PC-9 (cell line): ENCODE results near the gene CBX5. TPM values are rescaled to one million over a fixed set of nuclear protein-coding genes. Genes with fewer than 3 reads are reported as not detected.
"Not testable (repeated sequence)": the region's sequence is repeated elsewhere in the genome, so short reads cannot be mapped to it uniquely, and the experiment has no call there.

Experiments used
- BruUV-seq: library from RNA; stranded (reverse); fragments of 400-500 nt; replicated peaks from 2 replicates; lab custom pipeline; 2021; lab: Mats Ljungman, UMichigan
- CTCF ChIA-PET: fragments of 300-600 bp; sonication (Branson Sonifier 250); formaldehyde crosslinking; loops from one replicate; lab custom pipeline; 2022; ENCODE audit warnings: antibody characterized with exemption; lab: Charles Lee
- POLR2A ChIA-PET: fragments of 300-600 bp; sonication (Branson Sonifier 250); formaldehyde crosslinking; loops from one replicate; lab custom pipeline; 2022; ENCODE audit warnings: antibody characterized with exemption; ENCODE audit not compliant: unreplicated experiment; lab: Charles Lee
- DNase-seq, 2 experiments: peaks; one replicate each; pipeline versions ENCODE4 v3.0.0 to v3.0.0-alpha.2; 2015 to 2022; ENCODE audit warnings: mixed read lengths in 1 of 2
- H2AFZ ChIP-seq: fragments of 200-600 bp; sonication (generic); 2 replicates; pipeline ENCODE4 v1.8.1; 2017; ENCODE audit warnings: antibody characterized with exemption
- H3F3A ChIP-seq: fragments of 200-600 bp; sonication (generic); 2 replicates; pipeline ENCODE4 v1.8.1; 2017; ENCODE audit warnings: antibody characterized with exemption, mild to moderate bottlenecking, low read depth; ENCODE audit not compliant: insufficient read depth
- H3K27ac ChIP-seq: fragments of 200-600 bp; sonication (generic); 2 replicates; pipeline ENCODE4 v1.6.1; 2016; ENCODE audit warnings: mixed run types
- H3K27me3 ChIP-seq: fragments of 200-600 bp; sonication (generic); 2 replicates; pipeline ENCODE4 v1.6.1; 2016; ENCODE audit warnings: low read depth, mixed run types; ENCODE audit not compliant: insufficient read depth
- H3K36me3 ChIP-seq: fragments of 200-600 bp; sonication (generic); 2 replicates; pipeline ENCODE4 v1.6.1; 2016; ENCODE audit warnings: low read depth, mixed run types
- H3K4me1 ChIP-seq: fragments of 200-600 bp; sonication (generic); replicated peaks from 2 replicates; pipeline ENCODE4 v1.6.1; 2016; ENCODE audit warnings: mixed run types; ENCODE audit not compliant: insufficient read depth
- H3K4me2 ChIP-seq: fragments of 200-600 bp; sonication (generic); 2 replicates; pipeline ENCODE4 v1.6.1; 2017; ENCODE audit warnings: mixed run types
- H3K4me3 ChIP-seq: fragments of 200-600 bp; sonication (generic); 2 replicates; pipeline ENCODE4 v1.6.1; 2016; ENCODE audit warnings: mixed run types
- H3K79me2 ChIP-seq: fragments of 200-600 bp; sonication (generic); 2 replicates; pipeline ENCODE4 v1.6.1; 2017; ENCODE audit warnings: low read depth, mixed run types
- H3K9me2 ChIP-seq: fragments of 200-600 bp; sonication (generic); 2 replicates; pipeline ENCODE4 v1.8.1; 2017; ENCODE audit warnings: mild to moderate bottlenecking; ENCODE audit not compliant: insufficient read depth
- H3K9me3 ChIP-seq: fragments of 200-600 bp; sonication (generic); 2 replicates; pipeline ENCODE4 v1.8.1; 2016; ENCODE audit warnings: low read depth; ENCODE audit not compliant: insufficient read depth
- H4K20me1 ChIP-seq: fragments of 200-600 bp; sonication (generic); 2 replicates; pipeline ENCODE4 v1.8.1; 2017; ENCODE audit not compliant: insufficient read depth
- CTCF ChIP-seq: fragments of 200-600 bp; sonication (generic); conservative IDR thresholded peaks from 2 replicates; pipeline ENCODE4 v1.6.1; 2017; ENCODE audit warnings: mixed run types, antibody characterized with exemption, mild to moderate bottlenecking, moderate library complexity
- EZH2 ChIP-seq: fragments of 200-600 bp; sonication (generic); IDR thresholded peaks from 2 replicates; pipeline ENCODE4 v1.8.0; 2017; ENCODE audit warnings: antibody characterized with exemption, low read depth
- intact Hi-C: fragments of 100-400 bp; cut with micrococcal nuclease; formaldehyde crosslinking; loops from one replicate; pipeline ENCODE4 v1.10.0; 2022; ENCODE audit not compliant: unreplicated experiment
- total RNA-seq: library from RNA; stranded (reverse); gene quantifications from 2 replicates; pipeline ENCODE4 v1.2.3, GENCODE V29; 2021

Gene CBX5
- total RNA-seq, 1 experiment from 2014 or later: 154 TPM

GRCh38 chr12:54195737-54196347 lies 84.1 kb downstream of the CBX5 start:
- Histone ChIP-seq H3F3A (no peaks in the 10 kb centered on the region), H3K27ac (no peak overlapping the region), H3K4me2 (peak overlapping the region; percentile 31; the same call in 1 of the 2 replicates), H3K27me3 (peaks cover 13% of the 10 kb centered on the region; the same call in 1 of the 2 replicates), H3K79me2 (no peaks in the 10 kb centered on the region), H4K20me1 (no peaks in the 10 kb centered on the region), H3K4me1 (peaks cover 14% of the 10 kb centered on the region), H3K9me2 (no peaks in the 10 kb centered on the region), H2AFZ (no peak overlapping the region), H3K4me3 (no peak overlapping the region), H3K9me3 (no peaks in the 10 kb centered on the region), H3K36me3 (no peaks in the 10 kb centered on the region)
- no peak for TF ChIP-seq CTCF
- no peak for TF ChIP-seq EZH2
- ChIA-PET POLR2A (no interaction called here), CTCF (interaction anchor here (0.7 kb wide), 1 partner anchor 164 kb away, joined by 3 read pairs; no protein-coding TSS in a partner anchor)
- intact Hi-C loops: no loop called here
- BruUV-seq: no TSS peak
- no peak for DNase-seq

GRCh38 chr12:54195080-54195736 lies 84.7 kb downstream of the CBX5 start:
- peaks cover 14% of the 10 kb centered on the region for H3K4me1 ChIP-seq
- TF ChIP-seq EZH2 (no peak), CTCF (no peak)
- no peaks in the 10 kb centered on the region for H3K79me2 ChIP-seq
- H3K9me2 ChIP-seq: no peaks in the 10 kb centered on the region
- no peaks in the 10 kb centered on the region for H3F3A ChIP-seq
- H3K36me3 ChIP-seq: no peaks in the 10 kb centered on the region
- no TSS peak for BruUV-seq
- H3K9me3 ChIP-seq: no peaks in the 10 kb centered on the region
- H4K20me1 ChIP-seq: no peaks in the 10 kb centered on the region
- no peak overlapping the region for H3K4me3 ChIP-seq
- DNase-seq: no peak
- intact Hi-C loops: no loop called here
- peaks cover 13% of the 10 kb centered on the region; the same call in 1 of the 2 replicates for H3K27me3 ChIP-seq
- H3K4me2 ChIP-seq: peak overlapping the region; percentile 31; the same call in 1 of the 2 replicates
- H3K27ac ChIP-seq: no peak overlapping the region
- H2AFZ ChIP-seq: no peak overlapping the region
- ChIA-PET CTCF (interaction anchor here (0.7 kb wide), 1 partner anchor 163 kb away, joined by 3 read pairs; no protein-coding TSS in a partner anchor), POLR2A (interaction anchor here (0.6 kb wide), 1 partner anchor 143 kb away, joined by 3 read pairs; no protein-coding TSS in a partner anchor)

- intact Hi-C loops: loop anchor here (5.0 kb wide), 2 partner anchors 447 to 497 kb away; no protein-coding TSS in a partner anchor
- H2AFZ ChIP-seq, H3K79me2 ChIP-seq, H3K27ac ChIP-seq, H3K4me2 ChIP-seq, H4K20me1 ChIP-seq, DNase-seq, H3F3A ChIP-seq, CTCF ChIA-PET, H3K9me2 ChIP-seq, H3K4me3 ChIP-seq, H3K9me3 ChIP-seq, BruUV-seq, H3K36me3 ChIP-seq: not testable (repeated sequence)
- H3K4me1 ChIP-seq: peaks cover 14% of the 10 kb centered on the region
- POLR2A ChIA-PET: interaction anchor here (0.6 kb wide), 1 partner anchor 143 kb away, joined by 3 read pairs; no protein-coding TSS in a partner anchor
- H3K27me3 ChIP-seq: peaks cover 13% of the 10 kb centered on the region; the same call in 1 of the 2 replicates
Observed at GRCh38 chr12:54194611-54195010, 85.3 kb downstream of the CBX5 start.
